GM11168 (cell line): Measurements from ENCODE around the gene MLXIPL.
"Not testable (repeated sequence)": the region's sequence is repeated elsewhere in the genome, so short reads cannot be mapped to it uniquely, and the experiment has no call there.

Experiments used
- in situ Hi-C: fragments of 300-500 bp; cut with MboI; formaldehyde crosslinking; loops from one replicate; pipeline ENCODE4 v1.12.0; 2022; ENCODE audit warnings: low sequenced_read_pairs; ENCODE audit not compliant: unreplicated experiment

The MLXIPL gene

GRCh38 chr7:73557397-73558257, 66.7 kb downstream of the MLXIPL start, which contains the start of gene BCL7B:
Gene BCL7B (minus strand): TSS chr7:73557690. CDS start chr7:73557578, 112 bp downstream.
- in situ Hi-C loops = no loop called here

- in situ Hi-C loops = no loop called here
Measured at GRCh38 chr7:73557108-73557396, 67.3 kb downstream of the MLXIPL start.

- in situ Hi-C loops = no loop called here
Measured at GRCh38 chr7:73556208-73557107, 67.9 kb downstream of the MLXIPL start.

- in situ Hi-C loops = no loop called here
Measured at GRCh38 chr7:73555411-73555982, 68.8 kb downstream of the MLXIPL start.

GRCh38 chr7:73550093-73550492, 74.2 kb downstream of the MLXIPL start:
- in situ Hi-C loops = not testable (repeated sequence)

GRCh38 chr7:73549176-73549575, 75.1 kb downstream of the MLXIPL start:
- in situ Hi-C loops = no loop called here

GRCh38 chr7:73547841-73548240, 76.5 kb downstream of the MLXIPL start:
- in situ Hi-C loops = no loop called here

GRCh38 chr7:73544678-73545077, 79.6 kb downstream of the MLXIPL start:
- in situ Hi-C loops = no loop called here
